NCI-H345 (cell line): ENCODE data around the gene NF2.

Experiments used
- DNase-seq: peaks from one replicate; lab custom pipeline; 2025; lab: John Stamatoyannopoulos, UW

Gene NF2

DNA sequence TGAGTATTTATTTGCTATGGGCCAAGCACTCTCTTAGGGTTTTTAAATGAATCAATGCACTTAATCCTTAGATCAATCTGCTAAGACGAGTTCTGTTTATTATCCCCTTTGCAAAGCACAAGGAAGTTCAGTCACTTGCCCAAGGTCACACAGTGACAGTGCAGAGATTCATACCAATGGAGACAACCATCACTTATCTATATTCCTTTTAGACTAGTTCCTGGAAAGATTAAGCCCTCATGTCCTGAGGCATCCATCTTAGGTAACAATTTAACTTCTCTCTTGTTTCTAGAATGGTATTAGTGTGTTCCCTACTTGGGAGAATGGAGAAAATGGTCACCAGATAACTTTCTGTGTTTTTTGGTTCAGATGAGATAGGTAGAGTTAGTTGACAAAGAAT lies 28.3 kb downstream of the NF2 start:
- no peak for DNase-seq

DNA sequence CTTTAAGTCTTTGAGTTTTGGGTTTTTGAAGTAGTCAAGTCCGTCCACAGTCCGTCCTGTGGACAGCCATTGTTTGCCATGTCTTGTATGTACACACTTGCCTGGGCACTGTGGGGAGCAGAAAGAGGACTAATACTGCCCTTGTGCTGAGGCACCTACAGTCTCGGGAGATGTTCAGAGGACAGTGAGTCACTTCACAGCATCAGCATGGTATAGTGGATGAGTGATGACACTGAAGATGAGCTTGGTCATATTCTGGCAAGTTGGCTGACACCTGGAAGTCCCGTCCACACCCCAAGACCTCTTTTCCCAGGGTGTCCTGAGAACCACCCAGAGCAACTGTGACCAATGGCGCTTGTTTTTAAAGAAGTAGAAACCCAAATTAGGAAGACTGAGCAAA lies 29.2 kb downstream of the NF2 start:
- DNase-seq = no peak

DNA sequence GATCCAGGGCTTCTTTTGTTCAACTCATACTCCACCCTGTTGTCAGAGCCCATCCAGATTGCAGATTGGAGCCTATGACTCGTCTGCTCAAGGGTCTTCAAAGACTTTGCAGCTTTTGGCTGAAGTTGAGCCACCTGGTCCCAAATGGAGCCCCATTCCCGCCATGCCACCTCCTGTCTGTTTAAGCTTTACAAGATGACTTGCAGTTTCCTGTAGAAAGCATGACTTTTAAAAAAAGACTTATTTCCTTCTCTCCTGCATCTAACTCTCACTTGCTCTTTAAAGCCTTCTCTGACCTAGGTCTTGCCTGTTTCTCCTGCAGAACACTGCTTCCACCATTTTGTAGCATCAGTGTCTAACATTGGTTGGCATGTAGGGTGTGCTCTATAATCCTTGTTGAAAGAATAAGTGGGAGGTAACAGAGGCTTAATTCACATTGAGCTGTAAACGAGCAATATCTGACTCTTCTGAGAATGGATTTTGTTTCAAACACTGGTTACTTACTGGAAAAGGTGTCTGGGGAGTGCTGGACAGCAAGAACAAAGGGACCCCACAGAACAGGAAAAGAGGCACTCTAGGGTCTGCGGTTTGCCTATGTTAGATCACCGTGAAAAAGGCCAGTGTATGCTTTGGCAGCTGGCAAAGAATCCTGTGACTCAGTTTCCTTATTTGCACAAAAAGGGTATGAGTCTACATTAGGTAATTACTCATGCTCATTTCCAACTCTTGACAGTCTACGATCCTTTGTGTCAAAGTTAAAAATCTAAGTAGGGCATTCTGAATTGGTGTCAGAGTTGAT lies 30.3 kb downstream of the NF2 start:
- DNase-seq = no peak

DNA sequence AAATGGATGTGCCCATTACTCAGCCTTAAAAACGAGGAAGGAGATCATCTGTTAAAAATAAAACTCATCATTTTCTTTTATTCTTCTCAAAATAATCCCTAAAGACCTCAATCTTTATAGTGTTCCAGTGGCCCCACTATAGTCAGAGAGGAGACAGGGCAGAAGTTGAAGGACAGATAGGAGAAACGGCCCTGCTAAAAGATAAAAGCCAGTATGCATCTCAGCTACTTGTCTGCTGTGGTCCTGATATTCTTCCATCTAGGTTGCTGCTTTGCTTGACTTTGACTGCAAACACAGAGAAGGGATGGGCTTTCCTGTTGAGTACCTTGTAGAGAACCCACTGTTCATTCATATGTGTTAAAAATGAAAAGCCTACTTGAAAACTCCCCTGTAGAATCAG lies 31.4 kb downstream of the NF2 start:
- DNase-seq = no peak

DNA sequence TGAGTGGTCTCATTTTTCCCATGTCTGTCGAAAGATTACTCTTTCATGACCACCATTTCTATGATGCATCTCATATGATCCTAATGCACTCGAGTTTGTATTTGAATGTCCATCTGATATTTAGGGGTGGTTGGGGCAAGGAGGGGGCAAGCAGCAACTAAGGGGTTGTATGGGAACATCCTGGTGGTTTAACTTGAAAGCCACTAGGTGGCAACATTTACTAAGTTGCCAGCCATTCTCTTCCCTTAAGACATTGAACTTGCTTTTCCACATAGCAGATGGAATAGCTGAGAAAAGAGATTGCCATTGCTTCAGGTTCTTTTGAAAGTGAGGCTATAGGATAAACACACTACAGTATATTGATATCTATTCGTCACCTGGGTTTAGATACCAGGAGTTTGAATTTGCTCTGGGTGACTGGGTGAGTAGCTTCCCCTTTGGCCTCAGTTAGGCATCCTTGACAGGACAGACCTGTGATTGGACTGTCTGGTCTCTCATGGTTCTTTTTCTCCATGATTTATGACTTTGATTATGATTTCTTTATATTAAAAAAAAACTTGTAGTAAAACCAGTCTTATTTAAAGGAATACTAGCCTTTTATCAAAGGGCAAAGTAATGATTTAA lies 32.4 kb downstream of the NF2 start:
- DNase-seq = peak; percentile 20

DNA sequence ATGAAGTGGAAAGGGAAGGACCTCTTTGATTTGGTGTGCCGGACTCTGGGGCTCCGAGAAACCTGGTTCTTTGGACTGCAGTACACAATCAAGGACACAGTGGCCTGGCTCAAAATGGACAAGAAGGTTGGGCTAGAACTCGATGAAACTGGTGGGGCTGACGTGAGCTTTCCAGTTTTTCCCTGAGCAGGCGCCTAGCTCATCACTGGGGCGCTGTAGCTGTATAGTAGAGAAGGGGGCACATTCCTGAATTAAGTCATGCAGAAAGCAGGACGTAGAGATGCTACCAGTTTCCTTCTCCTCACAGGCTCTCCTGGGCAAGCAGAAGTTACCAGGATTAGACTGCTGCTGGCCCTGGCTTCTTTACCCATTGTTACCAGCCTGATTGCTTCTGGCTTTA lies 33.3 kb downstream of the NF2 start:
- no peak for DNase-seq

DNA sequence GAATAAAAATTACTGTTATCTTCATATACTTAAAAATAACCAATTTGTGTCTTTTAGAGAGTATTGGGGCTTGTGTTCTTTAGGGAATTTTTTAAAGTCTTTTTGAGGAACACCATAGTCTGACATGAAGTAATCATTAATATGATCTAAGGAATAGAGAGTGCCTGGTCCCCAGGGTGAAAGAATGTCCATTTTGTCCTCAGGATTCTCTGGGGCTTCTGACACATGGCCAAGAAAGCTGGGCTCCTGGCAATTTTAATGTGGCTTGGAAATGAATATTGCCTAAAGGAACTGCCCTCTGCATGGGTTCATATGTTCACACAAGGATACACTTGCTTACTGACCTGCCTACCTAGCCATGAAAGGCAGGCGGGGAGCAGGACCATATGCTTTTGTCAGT lies 33.7 kb downstream of the NF2 start:
- no peak for DNase-seq

DNA sequence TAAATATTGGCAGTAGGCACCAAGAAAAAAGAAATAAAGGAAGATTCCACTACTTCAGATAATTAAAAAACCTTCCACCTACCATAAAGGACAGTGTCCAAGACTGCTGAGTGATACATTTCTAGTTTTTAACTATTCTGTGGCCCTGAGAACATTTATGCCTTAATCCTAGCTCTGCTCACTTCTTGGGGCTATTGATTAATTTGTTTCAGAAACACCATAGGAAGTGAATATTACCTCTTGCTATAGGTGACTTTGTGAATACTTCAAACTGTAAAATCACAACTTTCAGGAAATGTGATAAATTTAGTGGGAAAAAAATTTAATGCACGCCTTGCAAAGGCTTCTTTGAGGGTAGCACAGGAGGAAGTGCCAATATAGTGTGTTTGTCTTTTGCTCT lies 35.2 kb downstream of the NF2 start:
- no peak for DNase-seq

DNA sequence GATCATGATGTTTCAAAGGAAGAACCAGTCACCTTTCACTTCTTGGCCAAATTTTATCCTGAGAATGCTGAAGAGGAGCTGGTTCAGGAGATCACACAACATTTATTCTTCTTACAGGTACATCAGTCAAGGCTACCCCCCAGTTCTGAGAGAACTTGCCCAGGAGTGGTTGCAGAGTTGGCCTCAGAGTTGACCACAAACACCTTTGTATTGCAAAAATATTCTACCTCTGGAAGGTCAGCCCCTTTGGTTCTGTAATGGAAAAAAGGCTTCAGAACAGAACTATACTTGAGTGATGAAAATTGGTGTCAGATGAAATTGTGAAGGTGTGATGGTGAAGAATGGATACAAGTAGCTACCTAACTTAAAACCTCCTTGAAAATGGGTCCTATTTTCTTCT lies 35.7 kb downstream of the NF2 start:
- no peak for DNase-seq

DNA sequence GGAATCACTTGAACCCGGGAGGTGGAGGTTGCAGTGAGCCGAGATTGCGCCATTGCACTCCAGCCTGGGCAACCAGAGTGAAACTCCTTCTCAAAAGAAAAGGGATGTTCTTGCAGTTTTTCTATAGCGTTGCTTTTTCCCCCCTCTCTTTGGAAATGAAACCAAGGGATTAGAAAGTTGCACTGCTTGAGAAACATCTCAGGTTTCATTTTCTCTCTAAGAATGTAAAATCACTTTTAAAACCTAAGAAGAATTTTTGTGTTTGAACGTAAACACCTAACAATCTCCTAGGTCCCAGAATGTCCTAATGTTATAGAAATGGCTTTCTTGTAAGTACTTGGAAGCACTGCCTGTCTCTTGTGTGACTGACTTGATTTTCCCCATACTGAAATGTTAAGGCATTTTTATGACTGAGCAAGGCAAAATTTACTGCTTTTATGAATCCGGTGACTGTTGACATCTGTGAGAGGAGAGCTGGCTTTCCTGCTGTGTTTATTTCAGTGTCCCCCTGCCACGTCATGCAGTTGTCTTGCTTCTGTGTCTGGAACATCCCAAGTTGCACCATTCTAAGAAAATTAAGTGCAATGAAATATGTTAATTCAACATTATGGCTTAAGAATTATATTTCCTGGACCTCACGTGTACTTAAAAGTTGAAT lies 37.7 kb downstream of the NF2 start:
- no peak for DNase-seq

DNA sequence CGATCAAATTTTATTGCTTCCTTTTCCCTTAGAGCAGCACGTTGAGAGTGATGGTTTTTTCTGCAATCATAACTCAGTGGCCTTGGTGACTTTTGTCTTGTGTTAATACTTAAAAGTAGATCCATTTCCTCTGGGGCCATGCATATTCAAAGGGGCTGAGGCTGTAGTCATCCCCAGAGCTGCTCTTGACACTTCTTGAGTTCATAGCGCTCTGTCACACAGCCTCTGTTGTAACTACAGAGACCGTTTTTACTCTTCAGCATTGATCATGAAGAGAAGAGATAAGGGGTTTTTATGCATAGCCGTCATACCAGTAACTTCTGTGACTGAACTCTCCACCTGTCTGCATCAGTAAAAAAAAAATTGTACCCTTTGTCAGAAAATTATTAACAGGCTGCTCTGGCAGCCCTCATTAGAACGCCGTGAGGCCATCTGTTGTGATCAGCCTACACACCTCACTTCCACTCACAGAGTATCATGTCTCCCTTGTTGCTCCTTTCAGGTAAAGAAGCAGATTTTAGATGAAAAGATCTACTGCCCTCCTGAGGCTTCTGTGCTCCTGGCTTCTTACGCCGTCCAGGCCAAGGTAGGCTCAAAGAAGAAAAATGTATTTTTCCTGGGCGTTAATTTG lies 38.4 kb downstream of the NF2 start:
- DNase-seq = no peak

DNA sequence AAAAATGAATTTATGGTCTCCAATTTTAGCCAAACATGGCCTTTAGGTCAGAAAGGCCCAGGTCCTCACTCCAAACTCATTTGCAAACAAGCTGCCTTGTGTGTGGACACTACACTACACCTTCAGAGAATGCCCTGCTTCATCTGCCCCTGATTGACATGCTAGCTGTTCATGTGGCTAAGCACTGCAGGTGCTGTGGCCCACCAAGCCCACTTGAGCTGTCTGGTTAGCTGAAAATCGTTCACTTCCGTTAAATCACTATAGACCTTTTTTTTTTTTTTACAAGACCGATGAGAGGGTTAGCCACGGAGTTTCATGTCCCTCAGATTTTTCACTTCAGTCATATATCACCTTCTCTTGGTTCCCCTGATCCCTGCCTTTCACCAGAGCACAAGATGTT lies 39.3 kb downstream of the NF2 start:
- no peak for DNase-seq

DNA sequence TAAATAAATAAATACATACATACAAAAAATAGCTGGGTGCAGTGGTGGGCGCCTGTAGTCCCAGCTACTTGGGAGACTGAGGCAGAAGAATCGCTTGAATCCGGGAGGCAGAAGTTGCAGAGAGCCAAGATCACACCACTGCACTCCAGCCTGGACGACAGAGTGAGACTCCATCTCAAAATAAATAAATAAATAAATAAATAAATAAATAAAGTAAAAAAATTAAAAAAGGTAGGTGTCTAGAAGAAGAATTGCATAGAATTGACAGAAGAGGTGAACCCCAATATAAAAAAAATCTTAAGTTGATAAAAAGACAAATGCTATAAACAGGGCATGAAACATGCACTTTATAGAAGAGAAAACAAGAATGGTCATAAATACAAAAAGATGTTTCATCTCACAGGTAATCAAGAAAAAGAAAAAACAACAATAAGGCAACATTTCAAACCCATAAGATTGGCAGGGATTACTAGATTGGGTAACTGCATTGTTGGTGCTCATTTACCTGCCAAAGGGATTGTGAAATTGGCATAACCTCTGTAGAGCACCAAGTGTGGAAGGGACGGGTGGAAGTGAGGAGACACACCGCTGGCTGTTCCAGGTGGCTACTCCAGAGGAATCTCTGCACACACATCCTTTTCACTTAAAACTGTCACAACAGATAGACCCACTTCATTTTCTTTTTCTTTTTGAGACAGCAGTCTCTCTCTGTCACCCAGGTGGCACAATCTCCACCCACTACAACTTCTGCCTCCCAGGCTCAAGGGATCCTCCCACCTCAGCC lies 44.7 kb downstream of the NF2 start:
- DNase-seq = no peak

DNA sequence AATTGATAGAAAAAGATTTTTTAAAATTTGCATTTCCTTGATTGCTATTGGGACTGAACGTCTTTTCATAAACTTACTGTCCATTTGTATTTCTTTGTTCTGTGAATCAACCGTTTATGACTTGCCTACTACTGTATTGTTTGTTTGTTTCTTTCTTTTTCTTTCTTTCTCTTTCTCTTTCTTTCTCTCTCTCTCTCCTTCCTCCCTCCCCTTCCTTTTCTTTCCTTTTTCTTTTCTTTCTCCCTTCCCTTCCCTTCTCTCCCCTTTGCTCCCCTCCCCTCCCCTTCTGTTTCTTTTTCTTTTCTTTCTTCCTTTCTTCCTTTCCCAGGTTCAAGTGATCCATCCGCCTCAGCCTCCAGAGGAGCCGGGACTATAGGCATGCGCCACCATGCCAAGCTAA lies 46.9 kb downstream of the NF2 start:
- DNase-seq = no peak

DNA sequence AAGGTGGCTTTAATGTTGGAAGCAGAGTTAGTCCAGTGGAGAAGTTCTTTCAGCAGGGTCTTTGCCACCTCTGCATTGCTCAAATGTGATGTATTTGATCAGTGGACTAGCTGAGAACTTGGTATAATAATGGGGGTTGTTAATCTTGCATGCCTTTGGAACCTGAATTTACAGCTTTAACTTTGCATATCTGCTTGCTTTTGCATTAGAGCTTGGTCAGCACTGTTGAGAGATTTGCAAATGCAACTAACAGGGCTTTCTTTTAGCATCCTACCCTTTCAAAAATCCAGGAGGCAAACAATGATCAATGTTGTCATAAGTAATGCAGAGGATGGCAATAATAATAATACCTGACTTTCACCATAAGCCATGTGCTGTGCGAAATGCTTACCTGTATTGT lies 48.2 kb downstream of the NF2 start:
- DNase-seq = no peak

DNA sequence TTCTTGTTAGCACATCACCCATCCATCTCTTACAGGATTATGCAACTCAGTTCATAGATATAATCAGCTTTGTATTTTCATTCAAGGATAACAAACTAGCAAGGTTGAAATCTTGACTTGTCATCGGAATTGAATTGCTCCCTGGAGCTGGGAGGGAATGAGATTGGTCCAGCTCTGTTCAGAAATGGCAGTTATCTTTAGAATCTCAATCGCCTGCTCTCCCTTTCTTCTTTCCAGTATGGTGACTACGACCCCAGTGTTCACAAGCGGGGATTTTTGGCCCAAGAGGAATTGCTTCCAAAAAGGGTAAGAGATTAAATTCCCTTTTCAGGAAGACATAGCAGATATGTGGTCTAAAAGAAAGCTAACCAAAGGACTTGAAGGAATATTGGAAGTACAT lies 51.0 kb downstream of the NF2 start:
- no peak for DNase-seq

DNA sequence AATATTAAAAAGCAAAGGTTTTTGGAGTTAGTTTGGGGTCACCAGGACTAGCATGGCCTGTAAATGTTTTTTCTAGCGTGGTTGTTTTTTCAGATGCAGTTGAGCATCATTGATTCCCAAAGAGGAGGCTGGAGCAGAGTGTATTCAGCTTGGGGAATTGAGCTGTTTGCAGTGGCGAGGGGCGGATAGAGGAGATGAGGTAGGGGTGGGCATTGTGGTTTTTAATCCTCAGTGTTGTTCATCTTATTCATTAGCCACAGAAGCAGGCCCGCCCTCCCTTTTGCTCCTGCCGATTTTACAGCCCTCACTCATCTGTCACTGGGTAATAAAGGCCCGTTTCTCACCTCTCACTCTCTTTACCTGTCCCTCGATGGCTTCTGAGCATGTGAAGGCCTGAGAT lies 51.4 kb downstream of the NF2 start:
- DNase-seq = no peak

DNA sequence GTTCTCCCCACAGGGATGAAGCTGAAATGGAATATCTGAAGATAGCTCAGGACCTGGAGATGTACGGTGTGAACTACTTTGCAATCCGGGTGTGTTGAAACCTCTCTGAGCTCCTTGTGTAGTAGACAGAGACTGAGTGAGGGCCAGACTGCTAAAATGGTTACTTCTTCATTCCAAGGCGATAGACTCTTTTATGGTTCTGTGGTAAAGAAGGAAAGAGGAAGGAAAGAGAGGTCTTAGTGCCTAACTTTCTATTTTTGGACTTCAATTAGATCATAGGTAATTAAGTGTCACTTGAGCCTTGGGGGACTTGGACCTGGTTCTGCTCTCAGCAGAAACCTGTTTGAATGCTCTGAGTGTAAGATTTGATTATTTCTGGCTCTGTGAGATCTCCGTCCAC lies 54.7 kb downstream of the NF2 start:
- no peak for DNase-seq

DNA sequence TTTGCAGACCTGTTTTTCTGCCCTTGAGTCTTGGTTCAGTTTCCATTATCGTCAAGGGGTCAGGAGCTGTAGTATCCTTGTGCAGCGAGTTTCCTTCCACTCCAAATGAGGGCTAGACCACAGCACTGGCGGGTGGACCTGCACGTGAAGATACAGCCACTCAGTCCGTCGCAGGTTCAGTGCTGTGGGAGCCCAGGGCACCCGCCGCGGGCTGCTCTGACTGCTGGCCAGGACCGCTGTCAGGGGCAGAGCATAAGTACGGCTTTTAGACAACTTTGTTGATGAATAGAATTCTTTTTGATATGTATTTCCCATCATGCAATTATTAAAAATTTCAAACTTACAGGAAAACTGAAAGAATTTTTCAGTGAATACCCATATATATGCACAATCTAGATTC lies 56.6 kb downstream of the NF2 start:
- DNase-seq = no peak

DNA sequence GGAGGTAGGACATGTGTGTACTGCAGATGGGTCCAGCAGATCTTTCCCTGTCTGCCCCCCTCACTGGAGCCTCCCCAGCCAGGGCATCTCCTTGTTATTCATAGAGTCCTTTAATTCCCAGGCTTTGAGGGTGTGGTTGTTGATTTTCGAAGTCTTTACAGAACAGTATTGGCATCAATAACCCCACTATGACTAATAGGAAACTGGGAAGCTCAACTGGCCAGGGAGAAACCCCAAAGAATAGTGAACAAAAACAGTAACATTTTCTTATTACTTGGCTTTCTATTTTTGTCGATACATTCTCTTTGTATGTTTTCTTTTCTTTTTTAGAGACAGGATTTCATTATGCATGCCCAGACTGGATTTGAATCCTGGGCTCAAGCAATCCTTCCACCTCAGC lies 57.9 kb downstream of the NF2 start:
- DNase-seq = no peak

DNA sequence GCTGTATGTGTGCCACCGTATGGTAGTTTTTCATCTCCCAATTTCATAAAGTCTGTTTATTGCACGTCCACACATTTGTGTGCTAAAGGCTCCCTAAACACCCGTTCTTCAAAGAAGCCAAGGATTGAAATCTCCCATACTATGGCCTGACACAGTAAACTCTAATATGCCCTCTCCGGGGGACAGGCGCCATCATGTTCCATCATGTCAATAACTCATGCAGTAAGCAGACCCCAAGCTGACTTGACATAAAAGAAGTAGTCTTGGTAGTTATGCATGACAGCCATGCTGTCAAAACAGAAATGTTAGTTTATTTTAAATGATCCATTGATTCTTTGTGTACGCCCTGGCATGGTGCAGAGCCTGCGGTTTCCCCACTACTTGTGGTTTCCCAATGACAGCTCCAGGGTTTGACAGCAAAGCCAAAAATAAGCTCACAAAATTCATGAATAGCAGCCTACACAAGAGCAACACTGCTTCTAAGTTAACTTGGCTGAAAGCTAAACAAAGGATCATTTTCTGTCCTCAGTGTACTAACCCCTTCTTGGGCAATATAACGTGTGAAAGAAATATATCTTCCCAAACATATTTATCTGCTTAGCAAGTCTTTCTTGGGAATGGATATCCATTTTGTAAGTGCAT lies 59.9 kb downstream of the NF2 start:
- peak; percentile 44 for DNase-seq

DNA sequence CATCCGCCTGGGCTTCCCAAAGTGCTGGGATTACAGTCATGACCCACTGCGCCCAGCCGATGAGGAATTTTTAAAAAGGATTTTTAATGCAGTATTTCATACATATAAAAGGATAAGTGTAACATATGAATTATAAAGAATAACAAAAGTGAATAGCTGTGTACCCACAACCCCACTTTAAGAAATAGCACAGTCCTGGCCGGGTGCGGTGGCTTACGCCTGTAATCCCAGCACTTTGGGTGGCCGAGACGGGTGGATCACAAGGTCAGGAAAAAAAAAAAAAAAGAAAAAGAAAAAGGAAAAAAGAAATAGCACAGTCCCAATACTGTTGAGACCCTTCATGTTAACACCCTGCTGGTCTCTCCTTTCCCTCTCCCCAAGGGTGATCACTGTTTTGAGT lies 62.1 kb downstream of the NF2 start:
- no peak for DNase-seq
